Effector CD8-positive, alpha-beta T cell (primary cell): Measurements from ENCODE around the gene COL23A1.
"Not testable (repeated sequence)": the region's sequence is repeated elsewhere in the genome, so short reads cannot be mapped to it uniquely, and the experiment has no call there.

Source experiments
- DNase-seq: peaks from one replicate; lab custom pipeline; 2025; lab: John Stamatoyannopoulos, UW

COL23A1 gene

GRCh38 chr5:178376921-178377582, 213.1 kb downstream of the COL23A1 start:
- DNase-seq: no peak

- DNase-seq: no peak
These were observed 214.8 kb downstream of the COL23A1 start for GRCh38 chr5:178375348-178375747.

GRCh38 chr5:178373711-178374110, 216.5 kb downstream of the COL23A1 start:
- DNase-seq: no peak

GRCh38 chr5:178372142-178372571, 218.0 kb downstream of the COL23A1 start:
- no peak for DNase-seq

- DNase-seq: no peak
These were observed 218.7 kb downstream of the COL23A1 start for GRCh38 chr5:178371362-178372111.

- no peak for DNase-seq
These were observed 220.1 kb downstream of the COL23A1 start for GRCh38 chr5:178370102-178370501.

- DNase-seq: not testable (repeated sequence)
These were observed 220.7 kb downstream of the COL23A1 start for GRCh38 chr5:178369469-178369868.

- DNase-seq: no peak
These were observed 221.4 kb downstream of the COL23A1 start for GRCh38 chr5:178368716-178369300.

GRCh38 chr5:178368274-178368673, 221.9 kb downstream of the COL23A1 start:
- no peak for DNase-seq

GRCh38 chr5:178367736-178368120, 222.5 kb downstream of the COL23A1 start:
- DNase-seq: no peak

GRCh38 chr5:178366998-178367735, 223.0 kb downstream of the COL23A1 start:
- no peak for DNase-seq

- no peak for DNase-seq
These were observed 224.4 kb downstream of the COL23A1 start for GRCh38 chr5:178365501-178366440.

GRCh38 chr5:178364326-178364675, 225.9 kb downstream of the COL23A1 start:
- no peak for DNase-seq

- no peak for DNase-seq
These were observed 226.5 kb downstream of the COL23A1 start for GRCh38 chr5:178363501-178364325.

- no peak for DNase-seq
These were observed 228.3 kb downstream of the COL23A1 start for GRCh38 chr5:178361657-178362445.

GRCh38 chr5:178360926-178361235, 229.3 kb downstream of the COL23A1 start:
- no peak for DNase-seq

- no peak for DNase-seq
These were observed 229.8 kb downstream of the COL23A1 start for GRCh38 chr5:178360222-178360925.

GRCh38 chr5:178359738-178360137, 230.5 kb downstream of the COL23A1 start:
- DNase-seq: no peak

GRCh38 chr5:178357678-178358077, 232.5 kb downstream of the COL23A1 start:
- no peak for DNase-seq
